ENCODE measurements around the gene SEPTIN5. TPM values are rescaled to one million over a fixed set of nuclear protein-coding genes. Genes with fewer than 3 reads are reported as not detected.

SEPTIN5 gene
- polyA plus RNA-seq, 2 of the 4 experiments (the other 2 are of a cell fraction) = 4.6 to 12.6 TPM

GRCh38 chr22:19763458-19764298 lies 49.4 kb downstream of the SEPTIN5 start:
- DNase-seq (ENCODE audit: low read depth in 1 of 2, low spot score in 1 of 2) = no peak
- H3K4me1 ChIP-seq = no peaks in the 10 kb centered on the region; the same call in 2 of the 3 replicates
- no peaks in the 10 kb centered on the region for H3K9me3 ChIP-seq
- no peak overlapping the region for H3K27ac ChIP-seq
- no peak for TF ChIP-seq JUN (IDR thresholded peaks at IDR 0.05)
- 93% methylated on average over 34 of the region's 39 CpGs for WGBS (ENCODE audit: missing lambda C conversion rate)
- ChIA-PET POLR2A (no interaction called here), CTCF (interaction anchor here (0.8 to 2.8 kb wide), 4 partner anchors 9 to 147 kb away, joined by 3 to 11 read pairs (median 8); no protein-coding TSS in a partner anchor)
- no peak for FAIRE-seq
- no peak for ATAC-seq
- no peak overlapping the region for H3K4me3 ChIP-seq
- no peak overlapping the region for H3K4me2 ChIP-seq

GRCh38 chr22:19764299-19764593 lies 49.9 kb downstream of the SEPTIN5 start:
- H3K4me2 ChIP-seq = no peak overlapping the region
- no peak for FAIRE-seq
- no peak overlapping the region for H3K27ac ChIP-seq
- ATAC-seq = no peak
- H3K9me3 ChIP-seq = no peaks in the 10 kb centered on the region
- no peaks in the 10 kb centered on the region; the same call in 2 of the 3 replicates for H3K4me1 ChIP-seq
- no peak for DNase-seq (ENCODE audit: low read depth in 1 of 2, low spot score in 1 of 2)
- no peak overlapping the region for H3K4me3 ChIP-seq
- TF ChIP-seq E2F6 (IDR thresholded peaks at IDR 0.05; ENCODE audit: borderline replicate concordance, low read depth) (no peak), MAZ (IDR thresholded peaks at IDR 0.05; ENCODE audit: borderline replicate concordance, low read depth, low read length) (no peak), RFX5 (IDR thresholded peaks at IDR 0.05) (no peak), KDM5A (IDR thresholded peaks at IDR 0.05) (no peak), POLR2A (IDR thresholded peaks at IDR 0.05; ENCODE audit: low read length) (no peak), TP53 (CRISPR knock-in tag; IDR thresholded peaks at IDR 0.05) (no peak), RARB (CRISPR knock-in tag; IDR thresholded peaks at IDR 0.05) (no peak), MAX (IDR thresholded peaks at IDR 0.05) (no peak)
- CTCF ChIA-PET = interaction anchor here (0.8 to 2.8 kb wide), 3 partner anchors 9 to 146 kb away, joined by 3 to 11 read pairs (median 5); no protein-coding TSS in a partner anchor
- POLR2A ChIA-PET = no interaction called here
- 96% methylated on average over 3 of the region's 17 CpGs for WGBS (ENCODE audit: missing lambda C conversion rate)

- FAIRE-seq = no peak
- Histone ChIP-seq H3K4me3 (no peak overlapping the region), H3K9me3 (no peaks in the 10 kb centered on the region), H3K27ac (no peak overlapping the region), H3K4me2 (no peak overlapping the region), H3K4me1 (no peaks in the 10 kb centered on the region; the same call in 2 of the 3 replicates)
- TF ChIP-seq E2F6 (IDR thresholded peaks at IDR 0.05; ENCODE audit: borderline replicate concordance, low read depth) = no peak
- TF ChIP-seq CHD2 (IDR thresholded peaks at IDR 0.05; ENCODE audit: low read length, partially characterized antibody) = no peak
- no peak for TF ChIP-seq ZSCAN20 (CRISPR knock-in tag; IDR thresholded peaks at IDR 0.05)
- no peak for TF ChIP-seq ZFP36 (IDR thresholded peaks at IDR 0.05; ENCODE audit: borderline replicate concordance, partially characterized antibody)
- 94% methylated on average over 24 of the region's 25 CpGs for WGBS (ENCODE audit: missing lambda C conversion rate)
- DNase-seq (ENCODE audit: low read depth in 1 of 2, low spot score in 1 of 2) = no peak
- POLR2A ChIA-PET = no interaction called here
- ATAC-seq = no peak
- CTCF ChIA-PET = interaction anchor here (0.8 to 2.8 kb wide), 4 partner anchors 8 to 146 kb away, joined by 3 to 11 read pairs (median 4); no protein-coding TSS in a partner anchor
Measured at GRCh38 chr22:19764636-19765476, 50.6 kb downstream of the SEPTIN5 start.

- no peaks in the 10 kb centered on the region for H3K9me3 ChIP-seq
- ChIA-PET CTCF (interaction anchor here (1.0 kb wide), 1 partner anchor 33 kb away, joined by 3 read pairs; no protein-coding TSS in a partner anchor), POLR2A (no interaction called here)
- 97% methylated on average over 24 of the region's 83 CpGs for WGBS (ENCODE audit: missing lambda C conversion rate)
- no peaks in the 10 kb centered on the region; the same call in 2 of the 3 replicates for H3K4me1 ChIP-seq
- FAIRE-seq (no peak), ATAC-seq (no peak), DNase-seq (ENCODE audit: low read depth in 1 of 2, low spot score in 1 of 2) (no peak)
- no peak overlapping the region for H3K27ac ChIP-seq
- no peak overlapping the region for H3K4me3 ChIP-seq
- no peak overlapping the region for H3K4me2 ChIP-seq
- no peak for TF ChIP-seq MAZ (IDR thresholded peaks at IDR 0.05; ENCODE audit: borderline replicate concordance, low read depth, low read length)
- no peak for TF ChIP-seq CTCF (IDR thresholded peaks at IDR 0.05)
- no peak for TF ChIP-seq ZSCAN20 (CRISPR knock-in tag; IDR thresholded peaks at IDR 0.05)
- TF ChIP-seq ELK1 (IDR thresholded peaks at IDR 0.05; ENCODE audit: low read depth, low read length) = no peak
- no peak for TF ChIP-seq JUNB (IDR thresholded peaks at IDR 0.05)
- TF ChIP-seq KDM1A (IDR thresholded peaks at IDR 0.05; ENCODE audit: low read depth) = no peak
- no peak for TF ChIP-seq SREBF2 (IDR thresholded peaks at IDR 0.05)
- TF ChIP-seq PHF8 (IDR thresholded peaks at IDR 0.05; ENCODE audit: borderline replicate concordance, low read depth) = no peak
- TF ChIP-seq ZC3H11A (IDR thresholded peaks at IDR 0.05) = no peak
- no peak for TF ChIP-seq SMC3 (IDR thresholded peaks at IDR 0.05)
- TF ChIP-seq E2F6 (IDR thresholded peaks at IDR 0.05; ENCODE audit: borderline replicate concordance, low read depth) = no peak
- no peak for TF ChIP-seq FOSB (CRISPR knock-in tag; IDR thresholded peaks at IDR 0.05)
Measured at GRCh38 chr22:19765477-19766239, 51.4 kb downstream of the SEPTIN5 start.

Measured in A549 (cell line).